GM15510 (cell line): ENCODE data around the gene TMEM158.

Source experiments
- POLR2A ChIP-seq: IDR thresholded peaks from 3 replicates; pipeline ENCODE4 v1.6.1; 2011; ENCODE audit warnings: borderline replicate concordance; ENCODE audit not compliant: insufficient read length; ENCODE audit errors: extremely low read depth

The TMEM158 gene

GRCh38 chr3:45246241-45246640, 20.2 kb upstream of the TMEM158 start:
- TF ChIP-seq POLR2A: no peak

- TF ChIP-seq POLR2A: no peak
Observed at GRCh38 chr3:45244356-45244755, 18.3 kb upstream of the TMEM158 start.

- TF ChIP-seq POLR2A: no peak
Observed at GRCh38 chr3:45241206-45241605, 15.1 kb upstream of the TMEM158 start.

- no peak for TF ChIP-seq POLR2A
Observed at GRCh38 chr3:45240292-45240691, 14.2 kb upstream of the TMEM158 start.

GRCh38 chr3:45239254-45239653, 13.2 kb upstream of the TMEM158 start:
- TF ChIP-seq POLR2A: no peak

GRCh38 chr3:45236964-45237363, 10.9 kb upstream of the TMEM158 start:
- TF ChIP-seq POLR2A: no peak

GRCh38 chr3:45235409-45235808, 9.3 kb upstream of the TMEM158 start:
- no peak for TF ChIP-seq POLR2A

GRCh38 chr3:45234250-45234649, 8.2 kb upstream of the TMEM158 start:
- no peak for TF ChIP-seq POLR2A

- TF ChIP-seq POLR2A: no peak
Observed at GRCh38 chr3:45232521-45232920, 6.4 kb upstream of the TMEM158 start.

GRCh38 chr3:45227946-45228345, 1.9 kb upstream of the TMEM158 start:
- no peak for TF ChIP-seq POLR2A

GRCh38 chr3:45227071-45227820, 1.2 kb upstream of the TMEM158 start:
- no peak for TF ChIP-seq POLR2A

GRCh38 chr3:45225465-45226205, 452 bp downstream of the TMEM158 start:
- TF ChIP-seq POLR2A: no peak

GRCh38 chr3:45224824-45225464, 1.1 kb downstream of the TMEM158 start:
- no peak for TF ChIP-seq POLR2A

GRCh38 chr3:45223889-45224727, 2.0 kb downstream of the TMEM158 start:
- TF ChIP-seq POLR2A: no peak

- TF ChIP-seq POLR2A: no peak
Observed at GRCh38 chr3:45219694-45220093, 6.4 kb downstream of the TMEM158 start.
